C4-2B (cell line): ENCODE results near the gene WNK4.

Experiments used
- ZFX ChIP-seq: fragments of 450-650 bp; IDR thresholded peaks from 2 replicates; pipeline ENCODE4 v1.6.1; 2017
- TF ChIP-seq, protein P1 (sequence below): fragments of 450-650 bp; conservative IDR thresholded peaks from 2 replicates; pipeline ENCODE4 v1.5.1; 2017; ENCODE audit warnings: mild to moderate bottlenecking

DNA sequence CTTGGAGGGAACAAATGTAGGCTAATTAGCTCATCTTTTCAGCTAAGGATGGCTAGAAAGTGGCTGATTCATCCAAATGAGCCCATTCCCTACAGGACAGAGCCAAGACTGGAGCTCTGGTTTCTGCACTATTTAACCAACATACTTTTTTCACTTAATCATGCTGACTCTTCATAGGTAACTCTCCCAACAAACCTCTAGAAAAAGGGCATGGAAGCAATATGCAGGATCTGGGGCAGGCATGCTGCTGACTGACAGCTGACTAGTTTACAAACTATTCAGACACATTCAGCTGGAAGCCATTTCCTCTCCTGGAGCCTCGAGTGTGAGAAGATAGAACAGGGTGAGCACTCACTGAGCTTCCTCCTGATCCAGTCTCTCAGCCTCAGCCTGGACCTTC, 37.5 kb downstream of the WNK4 start:
- TF ChIP-seq, protein P1, sequence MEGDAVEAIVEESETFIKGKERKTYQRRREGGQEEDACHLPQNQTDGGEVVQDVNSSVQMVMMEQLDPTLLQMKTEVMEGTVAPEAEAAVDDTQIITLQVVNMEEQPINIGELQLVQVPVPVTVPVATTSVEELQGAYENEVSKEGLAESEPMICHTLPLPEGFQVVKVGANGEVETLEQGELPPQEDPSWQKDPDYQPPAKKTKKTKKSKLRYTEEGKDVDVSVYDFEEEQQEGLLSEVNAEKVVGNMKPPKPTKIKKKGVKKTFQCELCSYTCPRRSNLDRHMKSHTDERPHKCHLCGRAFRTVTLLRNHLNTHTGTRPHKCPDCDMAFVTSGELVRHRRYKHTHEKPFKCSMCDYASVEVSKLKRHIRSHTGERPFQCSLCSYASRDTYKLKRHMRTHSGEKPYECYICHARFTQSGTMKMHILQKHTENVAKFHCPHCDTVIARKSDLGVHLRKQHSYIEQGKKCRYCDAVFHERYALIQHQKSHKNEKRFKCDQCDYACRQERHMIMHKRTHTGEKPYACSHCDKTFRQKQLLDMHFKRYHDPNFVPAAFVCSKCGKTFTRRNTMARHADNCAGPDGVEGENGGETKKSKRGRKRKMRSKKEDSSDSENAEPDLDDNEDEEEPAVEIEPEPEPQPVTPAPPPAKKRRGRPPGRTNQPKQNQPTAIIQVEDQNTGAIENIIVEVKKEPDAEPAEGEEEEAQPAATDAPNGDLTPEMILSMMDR = no peak
- TF ChIP-seq ZFX = no peak
